ENCODE measurements around the gene YAF2.
"Not testable (repeated sequence)": the region's sequence is repeated elsewhere in the genome, so short reads cannot be mapped to it uniquely, and the experiment has no call there.

Gene YAF2

DNA sequence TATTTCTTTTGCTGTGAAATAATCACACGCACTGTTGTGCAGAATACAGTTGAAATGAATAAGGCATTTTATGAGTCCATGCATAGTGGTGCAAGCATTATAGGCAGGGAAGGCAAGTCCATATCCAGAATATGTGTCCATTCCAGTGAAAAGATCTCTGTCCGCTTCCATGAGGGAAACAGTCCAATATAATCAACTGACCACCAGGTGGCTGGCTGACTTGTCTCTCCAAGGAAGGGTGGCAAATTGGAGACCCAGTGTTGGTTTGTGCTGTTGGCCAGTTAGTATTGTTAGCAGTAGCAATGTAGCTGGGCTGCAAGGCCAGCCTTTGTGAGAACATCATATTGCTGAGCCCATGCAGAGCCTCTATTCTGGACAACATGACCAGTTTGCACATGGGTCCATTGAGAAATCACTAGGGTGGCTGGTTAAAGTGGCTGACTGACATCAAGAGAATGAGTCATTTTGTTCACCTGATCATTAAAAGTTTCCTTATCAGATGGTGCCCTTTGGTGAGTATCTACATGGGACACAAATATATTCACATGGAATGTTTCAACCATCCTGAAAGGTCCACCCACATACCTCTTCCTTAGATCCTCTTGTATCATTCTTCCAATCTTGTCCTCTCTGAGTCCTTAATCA, 17.3 kb upstream of the YAF2 start:
- no peak for DNase-seq (ENCODE audit: low spot score)

DNA sequence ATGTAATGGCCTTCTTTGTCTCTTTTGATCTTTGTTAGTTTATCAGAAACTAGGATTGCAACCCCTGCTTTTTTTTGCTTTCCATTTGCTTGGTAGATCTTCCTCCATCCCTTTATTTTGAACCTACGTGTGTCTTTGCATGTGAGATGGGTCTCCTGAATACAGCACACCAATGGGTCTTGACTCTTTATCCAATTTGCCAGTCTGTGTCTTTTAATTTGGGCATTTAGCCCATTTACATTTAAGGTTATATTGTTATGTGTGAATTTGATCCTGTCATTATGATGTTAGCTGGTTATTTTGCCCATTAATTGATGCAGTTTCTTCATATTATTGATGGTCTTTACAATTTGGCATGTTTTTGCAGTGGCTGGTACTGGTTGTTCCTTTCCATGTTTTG, 14.6 kb upstream of the YAF2 start:
- not testable (repeated sequence) for DNase-seq (ENCODE audit: low spot score)

DNA sequence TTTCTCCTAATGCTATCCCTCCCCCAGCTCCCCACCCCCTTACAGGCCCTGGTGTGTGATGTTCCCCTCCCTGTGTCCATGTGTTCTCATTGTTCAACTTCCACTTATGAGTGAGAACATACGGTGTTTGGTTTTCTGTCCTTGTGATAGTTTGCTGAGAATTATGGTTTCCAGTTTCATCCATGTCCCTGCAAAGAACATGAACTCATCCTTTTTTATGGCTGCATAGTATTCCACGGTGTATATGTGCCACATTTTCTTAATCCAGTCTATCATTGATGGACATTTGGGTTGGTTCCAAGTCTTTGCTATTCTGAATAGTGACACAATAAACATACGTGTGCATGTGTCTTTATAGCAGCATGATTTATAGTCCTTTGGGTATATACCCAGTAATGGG, 11.0 kb upstream of the YAF2 start:
- not testable (repeated sequence) for DNase-seq (ENCODE audit: low spot score)

DNA sequence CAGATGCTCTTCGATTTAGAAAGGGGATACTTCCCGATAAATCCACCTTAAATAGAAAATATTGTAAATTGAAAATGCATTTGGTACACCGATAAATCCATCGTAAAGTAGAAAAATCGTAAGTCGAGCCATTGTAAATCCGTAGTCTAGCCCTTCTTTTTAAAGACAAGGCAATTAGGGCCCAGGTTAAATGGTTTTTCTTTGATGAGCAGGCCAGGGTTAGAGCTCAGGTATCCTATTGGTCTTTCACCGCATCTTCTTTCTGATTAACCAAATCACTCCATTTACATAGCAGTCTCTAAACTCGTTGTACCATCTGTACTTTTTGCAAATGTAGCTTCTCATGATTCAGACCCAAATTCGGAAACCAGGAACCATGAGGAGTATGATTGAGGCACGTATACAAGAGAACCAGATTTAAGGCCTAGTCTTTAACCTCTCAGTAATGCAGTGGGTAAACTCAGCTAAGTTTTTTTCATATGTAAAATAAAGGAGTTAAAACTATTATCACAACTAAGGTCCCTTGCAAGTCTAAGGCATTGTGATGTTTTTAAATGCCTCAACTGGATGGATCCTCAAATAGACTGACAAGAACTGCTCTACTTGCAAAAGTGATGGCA, 2.2 kb upstream of the YAF2 start:
- no peak for DNase-seq (ENCODE audit: low spot score)

DNA sequence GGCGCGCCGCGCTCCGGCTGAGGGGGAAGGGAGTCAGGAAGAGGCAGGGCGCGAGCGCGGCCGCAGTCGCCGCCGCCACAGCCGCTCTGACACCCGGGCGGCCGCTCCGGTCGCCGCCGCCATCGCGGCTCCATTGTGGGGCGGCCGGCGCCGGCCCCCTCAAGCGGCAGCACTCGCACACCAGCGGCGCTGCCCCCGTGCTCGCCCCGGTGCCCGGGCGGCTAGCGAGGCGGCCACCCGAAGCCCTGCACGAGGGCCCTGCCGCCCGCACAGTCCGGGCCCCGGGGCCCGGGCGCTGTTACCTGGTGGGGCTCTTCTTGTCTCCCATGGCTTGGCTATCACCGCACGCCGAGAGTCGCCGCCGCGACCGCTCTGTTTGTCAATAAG, 202 bp downstream of the YAF2 start:
- DNase-seq (ENCODE audit: low spot score): no peak

DNA sequence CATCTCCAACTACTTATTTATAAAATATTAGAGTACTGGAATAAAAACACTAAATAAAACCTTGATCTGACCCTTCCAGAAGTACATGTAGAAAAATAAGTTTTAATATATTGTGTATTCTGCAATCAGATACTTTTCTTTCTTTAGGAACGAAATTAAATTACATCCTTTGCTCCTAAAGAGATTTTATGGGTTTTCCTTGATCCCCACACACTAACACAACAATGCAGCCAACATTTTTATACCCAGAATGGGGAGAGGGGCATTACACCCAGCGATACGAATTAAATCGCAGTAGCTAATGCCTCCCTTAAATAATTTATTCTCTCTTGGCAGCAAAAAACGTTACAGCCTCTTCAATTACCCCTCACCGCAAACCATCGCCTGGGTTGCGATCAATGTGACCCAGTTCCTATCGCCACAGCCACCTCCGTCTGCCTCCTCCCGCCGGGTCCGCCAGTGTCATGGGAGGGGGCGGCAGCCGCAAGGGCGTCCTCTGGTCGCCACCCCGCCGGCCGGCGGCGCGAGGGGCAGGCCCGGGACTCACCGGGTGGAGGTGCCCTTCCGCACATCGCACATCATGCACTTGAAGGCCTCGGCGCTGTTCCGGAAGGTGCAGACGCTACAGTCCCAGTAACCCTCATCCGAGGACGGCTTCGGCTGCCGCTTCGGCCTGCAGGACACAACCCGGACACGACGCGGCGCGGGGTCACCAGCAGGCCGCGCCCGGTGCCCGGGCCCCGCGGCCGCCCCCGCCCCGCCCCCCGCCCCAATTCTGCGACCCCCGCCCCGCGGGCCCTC, 796 bp downstream of the YAF2 start:
- peak; percentile 70 for DNase-seq (ENCODE audit: low spot score)

DNA sequence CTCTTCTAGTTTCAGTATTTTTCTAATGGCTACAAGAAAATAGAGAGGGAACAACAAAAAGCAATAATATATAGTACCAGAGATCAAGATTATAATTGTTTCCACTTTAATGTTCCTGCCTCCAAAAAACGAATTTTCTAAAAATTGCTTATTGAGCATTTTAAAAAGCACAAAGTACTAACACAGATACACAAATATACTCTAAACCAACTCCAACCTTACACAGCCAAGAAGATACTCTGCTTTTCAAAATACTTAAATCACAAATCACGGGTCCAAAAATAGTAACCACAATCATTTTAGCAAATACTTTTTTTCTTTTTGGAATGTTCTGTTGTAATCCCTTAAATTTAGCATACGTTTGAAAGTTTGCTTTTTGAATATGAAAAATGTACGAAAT, 2.0 kb downstream of the YAF2 start:
- no peak for DNase-seq (ENCODE audit: low spot score)

DNA sequence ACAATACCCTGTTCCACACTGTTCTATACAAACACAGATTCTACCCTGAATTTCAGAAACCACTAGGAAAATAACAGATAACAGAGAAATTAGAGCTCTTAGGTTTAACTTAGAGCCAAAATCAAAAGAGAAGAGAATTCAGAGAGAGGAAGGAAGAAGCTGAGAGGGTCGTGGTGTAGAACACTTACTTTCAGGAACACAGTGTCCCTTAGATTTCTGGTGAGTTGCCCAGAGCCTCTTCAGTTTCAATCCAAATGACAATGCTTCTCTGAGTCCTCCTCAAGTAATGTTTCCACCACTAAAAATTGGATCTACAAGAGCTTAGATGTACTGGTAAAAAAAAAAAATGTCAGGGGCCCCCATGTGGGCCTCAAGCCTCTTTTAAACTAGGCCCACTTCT, 2.6 kb downstream of the YAF2 start:
- DNase-seq (ENCODE audit: low spot score): no peak

DNA sequence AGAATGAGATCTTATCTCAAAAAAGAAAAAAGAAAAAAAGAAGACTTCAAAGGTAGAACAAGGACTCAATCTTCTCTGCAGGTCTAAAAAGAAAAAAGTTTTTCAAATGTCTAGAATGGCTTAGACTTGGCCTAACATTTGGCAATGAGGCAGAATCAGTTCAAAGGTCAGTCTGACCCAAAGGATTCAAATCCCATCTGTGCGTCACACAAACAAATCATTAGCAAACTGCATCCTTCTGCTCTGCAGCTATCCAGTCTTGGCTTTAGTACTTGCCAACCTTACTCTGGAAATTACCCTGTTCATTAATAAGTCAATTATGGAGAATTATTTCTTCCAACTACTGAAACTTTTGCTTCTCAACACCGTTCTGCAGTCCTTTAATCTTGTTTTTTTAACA, 3.1 kb downstream of the YAF2 start:
- no peak for DNase-seq (ENCODE audit: low spot score)

DNA sequence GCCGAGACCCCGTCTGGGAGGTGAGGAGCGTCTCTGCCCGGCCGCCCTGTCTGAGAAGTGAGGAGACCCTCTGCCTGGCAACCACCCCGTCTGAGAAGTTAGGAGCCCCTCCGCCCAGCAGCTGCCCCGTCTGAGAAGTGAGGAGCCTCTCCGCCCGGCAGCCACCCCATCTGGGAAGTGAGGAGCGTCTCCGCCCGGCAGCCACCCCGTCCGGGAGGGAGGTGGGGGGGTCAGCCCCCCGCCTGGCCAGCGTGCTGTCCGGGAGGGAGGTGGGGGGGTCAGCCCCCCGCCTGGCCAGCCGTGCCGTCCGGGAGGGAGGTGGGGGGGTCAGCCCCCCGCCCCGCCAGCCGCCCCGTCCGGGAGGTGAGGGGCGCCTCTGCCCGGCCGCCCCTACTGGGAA, 10.5 kb downstream of the YAF2 start:
- DNase-seq (ENCODE audit: low spot score): not testable (repeated sequence)

DNA sequence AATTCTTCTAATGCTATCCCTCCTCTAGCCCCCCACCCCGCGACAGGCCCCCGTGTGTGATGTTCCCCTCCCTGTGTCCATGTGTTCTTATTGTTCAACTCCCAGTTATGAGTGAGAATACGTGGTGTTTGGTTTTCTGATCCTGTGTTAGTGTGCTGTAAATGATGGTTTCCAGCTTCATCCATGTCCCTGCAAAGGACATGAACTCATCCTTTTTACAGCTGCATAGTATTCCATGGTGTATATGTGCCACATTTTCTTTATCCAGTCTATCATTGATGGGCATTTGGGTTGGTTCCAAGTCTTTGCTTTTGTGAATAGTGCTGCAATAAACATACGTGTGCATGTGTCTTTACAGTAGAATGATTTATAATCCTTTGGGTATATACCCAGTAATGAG, 13.5 kb downstream of the YAF2 start:
- not testable (repeated sequence) for DNase-seq (ENCODE audit: low spot score)

DNA sequence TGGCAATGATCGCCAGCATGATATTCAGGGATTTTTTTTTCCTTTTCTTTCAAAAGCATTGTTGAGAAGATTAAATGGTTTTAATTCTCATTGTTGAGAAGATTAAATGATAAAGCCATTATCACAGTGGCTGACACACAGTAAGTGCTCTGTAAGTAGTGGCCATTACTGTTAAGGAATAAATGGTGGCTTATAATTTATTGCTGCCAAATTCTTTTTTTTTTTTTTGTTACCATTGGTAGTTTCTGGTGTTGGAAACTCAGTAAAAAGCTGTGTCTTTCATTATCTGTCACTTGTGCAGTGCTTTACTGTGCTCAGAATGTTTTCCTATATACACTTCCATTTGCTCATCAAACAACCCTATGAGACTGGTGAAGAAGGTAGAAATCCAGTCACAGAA, 15.3 kb downstream of the YAF2 start:
- DNase-seq (ENCODE audit: low spot score): no peak

DNA sequence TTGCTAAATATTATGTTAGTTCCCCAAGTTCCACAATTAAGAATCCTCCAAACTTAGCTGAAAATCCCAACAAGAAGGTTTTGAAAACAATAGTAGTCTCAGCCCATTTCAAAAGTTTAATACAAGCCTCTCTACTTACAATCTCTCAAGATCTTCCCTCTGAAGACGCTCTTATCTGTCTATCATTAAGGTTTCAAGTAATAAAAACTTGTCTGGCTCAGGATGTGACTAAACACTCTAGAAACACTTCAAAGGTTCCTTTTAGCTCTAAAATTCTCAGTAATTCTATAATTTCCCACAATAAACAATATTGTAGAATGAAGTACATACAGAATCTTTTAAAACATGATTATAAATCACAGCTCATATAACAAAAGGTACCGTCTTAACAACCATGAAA, 16.3 kb downstream of the YAF2 start:
- no peak for DNase-seq (ENCODE audit: low spot score)

DNA sequence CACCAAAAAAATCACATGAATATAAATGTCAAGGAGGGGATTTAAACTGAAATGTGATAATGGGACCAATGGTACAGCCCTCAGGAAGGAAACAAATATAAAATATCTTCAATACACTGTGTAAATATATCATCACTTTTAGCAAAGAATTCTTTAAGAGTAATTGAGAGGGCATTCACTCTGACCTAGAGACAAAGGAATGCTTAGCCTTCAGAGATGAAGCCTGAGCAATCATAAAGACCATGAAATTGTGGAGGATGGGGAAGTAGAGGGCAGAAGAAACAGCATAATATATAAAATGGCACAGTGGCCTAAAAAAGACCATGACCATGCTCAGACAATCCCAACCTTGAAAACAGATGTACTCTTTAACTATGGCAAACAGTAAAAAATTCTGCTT, 20.4 kb downstream of the YAF2 start:
- DNase-seq (ENCODE audit: low spot score): peak; percentile 5

DNA sequence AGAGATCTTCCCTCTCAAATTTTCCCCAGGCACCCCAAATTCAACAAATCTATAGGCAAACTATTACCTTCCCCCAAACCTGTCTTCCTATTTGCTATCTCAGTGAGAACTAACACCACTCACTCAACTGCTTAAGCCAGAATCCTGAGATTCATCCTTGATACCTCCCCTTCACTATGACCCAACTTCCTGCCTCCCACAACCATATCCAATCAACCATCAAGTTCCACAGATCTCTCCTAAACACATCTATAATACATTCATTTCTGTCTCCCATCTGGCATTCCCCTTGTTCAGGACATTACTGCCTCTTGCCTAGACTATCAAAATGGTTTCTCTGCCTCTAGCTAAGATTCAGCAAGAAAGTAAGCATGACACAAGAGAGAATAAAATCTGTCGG, 21.3 kb downstream of the YAF2 start:
- DNase-seq (ENCODE audit: low spot score): no peak

DNA sequence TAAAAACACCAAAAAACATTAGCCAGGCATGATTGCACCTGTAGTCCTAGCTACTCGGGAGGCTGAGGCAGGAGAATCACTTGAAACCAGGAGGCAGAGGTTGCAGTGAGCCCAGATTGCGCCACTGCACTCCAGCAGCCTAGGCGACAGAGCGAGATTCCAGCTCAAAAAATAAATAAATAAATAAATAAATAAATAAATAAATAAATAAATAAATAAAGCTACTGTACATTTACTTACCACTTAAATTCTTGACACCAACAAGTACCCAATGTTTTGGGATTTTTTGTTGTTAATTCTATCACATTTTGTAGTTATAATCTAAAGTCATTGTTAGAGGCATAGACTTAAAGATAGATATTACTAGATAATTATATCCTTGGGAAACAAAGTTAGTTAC, 22.3 kb downstream of the YAF2 start:
- not testable (repeated sequence) for DNase-seq (ENCODE audit: low spot score)

DNA sequence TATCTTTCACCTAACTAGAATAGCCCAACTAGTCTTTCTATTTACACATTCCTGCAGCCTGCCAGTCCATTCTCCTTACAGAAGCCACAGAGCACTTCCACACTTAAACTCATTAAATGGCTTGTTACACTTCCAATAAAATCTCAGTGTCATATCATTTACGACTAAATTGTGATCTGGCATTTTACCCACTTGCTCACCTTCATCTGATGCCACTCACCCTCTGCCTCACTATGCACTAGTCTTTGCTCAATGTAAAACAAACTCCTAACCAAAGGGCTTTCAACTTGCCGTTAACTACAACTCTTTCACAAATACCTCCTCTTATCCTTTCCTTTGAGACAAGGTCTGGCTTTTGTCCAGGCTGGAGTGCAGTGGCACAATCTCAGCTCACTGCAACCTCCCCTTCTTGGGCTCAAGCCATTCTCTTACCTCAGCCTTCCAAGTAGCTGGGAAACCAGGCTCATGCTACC, 24.1 kb downstream of the YAF2 start:
- no peak for DNase-seq (ENCODE audit: low spot score)

DNA sequence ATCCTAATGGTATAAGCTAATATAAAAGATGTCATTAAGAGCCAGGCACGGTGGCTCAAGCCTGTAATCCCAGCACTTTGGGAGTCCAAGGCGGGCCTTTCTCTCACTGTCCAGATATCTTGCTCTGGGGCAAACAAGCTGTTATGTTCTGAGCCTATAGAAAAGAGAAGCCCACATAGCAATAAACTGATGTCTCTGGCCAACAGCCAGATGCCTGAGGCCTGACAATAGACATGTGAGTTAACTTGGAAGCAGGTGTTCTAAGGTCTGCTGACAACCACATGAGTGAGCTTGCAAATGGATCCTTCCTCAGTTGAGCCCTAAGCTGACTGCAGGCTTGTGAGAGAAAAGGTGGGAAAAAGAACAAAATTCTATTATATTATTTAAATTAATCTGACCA, 25.0 kb downstream of the YAF2 start:
- no peak for DNase-seq (ENCODE audit: low spot score)

DNA sequence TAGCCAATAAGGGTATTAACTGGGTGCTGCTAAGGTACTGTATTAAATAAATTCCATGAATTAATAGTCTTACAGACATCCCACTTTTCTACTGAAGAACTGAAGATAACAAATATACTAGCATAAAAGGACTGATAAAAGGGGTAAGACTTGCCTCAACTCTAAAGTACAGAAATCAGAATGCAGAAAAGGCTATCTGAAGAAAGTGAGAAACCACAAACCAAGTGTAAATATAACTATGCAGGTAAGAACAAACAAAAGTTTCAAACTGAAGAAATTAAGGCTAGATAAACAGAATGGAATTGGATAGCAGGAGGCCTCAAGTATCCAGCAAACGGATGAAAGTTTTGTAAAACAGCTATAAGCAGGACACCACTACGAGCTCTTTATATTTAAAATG, 29.5 kb downstream of the YAF2 start:
- DNase-seq (ENCODE audit: low spot score): no peak

DNA sequence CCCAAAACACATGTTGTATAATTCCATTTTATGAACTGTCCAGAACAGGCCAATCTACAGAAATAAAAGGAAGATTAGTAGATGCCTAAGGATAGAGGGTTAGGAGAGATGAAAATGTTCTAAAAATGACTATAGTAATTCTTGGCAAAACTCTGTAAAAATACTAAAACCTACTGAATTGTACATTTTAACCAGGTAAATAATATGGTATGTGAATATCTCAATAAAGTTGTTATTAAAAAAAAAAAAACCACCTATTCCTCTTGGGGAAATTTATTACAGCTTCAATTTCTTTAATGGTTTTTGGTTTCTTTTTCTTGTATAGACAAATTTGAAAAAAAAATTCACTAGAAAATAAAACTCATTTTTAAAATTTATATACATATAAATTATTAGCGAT, 33.2 kb downstream of the YAF2 start:
- DNase-seq (ENCODE audit: low spot score): no peak

DNA sequence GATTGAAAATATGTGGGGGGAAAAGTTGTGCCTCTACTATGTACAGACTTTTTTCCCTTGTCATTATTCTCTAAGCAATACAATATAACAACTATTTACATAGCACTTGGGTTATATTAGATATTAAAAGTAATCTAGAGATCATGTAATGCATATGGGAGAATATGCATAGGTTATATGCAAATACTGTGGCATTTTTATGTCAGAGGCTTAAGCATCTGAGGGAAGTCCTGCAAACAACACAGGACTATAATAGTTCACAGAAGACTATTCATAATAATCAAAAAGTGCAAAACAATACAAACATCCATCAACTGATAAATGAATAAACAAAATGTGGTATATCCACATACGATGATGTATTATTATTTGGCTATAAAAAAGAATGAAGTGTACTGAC, 33.7 kb downstream of the YAF2 start:
- DNase-seq (ENCODE audit: low spot score): no peak

DNA sequence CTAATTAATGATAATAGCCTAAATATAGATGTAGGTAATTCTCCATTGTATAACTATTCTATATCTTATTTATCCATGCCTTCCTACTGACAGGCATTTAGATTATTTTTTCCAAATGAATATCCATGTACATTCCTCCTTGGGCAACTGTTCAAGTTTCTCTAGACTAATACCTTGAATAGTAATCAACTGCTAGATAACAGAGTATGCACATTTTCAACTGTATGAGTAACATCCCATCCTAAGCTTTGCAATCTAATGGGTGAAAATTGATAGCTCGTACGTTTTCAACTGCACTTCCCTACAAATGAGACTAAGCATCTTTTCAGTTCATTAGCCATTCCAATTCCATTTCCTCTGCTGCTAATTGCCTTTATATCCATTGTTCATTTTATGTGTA, 37.0 kb downstream of the YAF2 start:
- DNase-seq (ENCODE audit: low spot score): no peak

DNA sequence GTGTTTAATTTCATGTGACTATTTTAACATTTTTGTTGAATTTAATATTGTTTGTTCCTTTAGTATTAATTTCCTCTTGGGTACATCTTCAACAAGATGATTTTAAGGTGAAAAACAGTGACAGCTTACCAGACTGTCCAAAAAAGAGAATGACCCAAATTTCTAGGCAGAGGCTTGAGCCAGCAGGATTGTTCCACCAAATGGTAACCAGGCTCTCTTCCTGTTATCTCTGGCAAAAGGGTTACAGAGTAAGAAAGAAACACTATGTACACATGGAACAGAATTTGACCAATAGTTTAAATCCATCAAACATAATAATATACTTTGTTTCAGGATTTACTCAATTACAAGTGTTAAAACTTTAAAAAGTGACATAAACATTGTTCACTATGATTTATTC, 39.0 kb downstream of the YAF2 start:
- no peak for DNase-seq (ENCODE audit: low spot score)

All from kidney capillary endothelial cell (primary cell).